ENCODE data around the gene COQ9.
"Not testable (repeated sequence)": the region's sequence is repeated elsewhere in the genome, so short reads cannot be mapped to it uniquely, and the experiment has no call there.

The COQ9 gene

GRCh38 chr16:57427824-57428223 is 19.5 kb upstream of the COQ9 start:
- no peak for DNase-seq

- no peak for DNase-seq
These were observed 16.3 kb upstream of the COQ9 start for GRCh38 chr16:57430955-57431354.

- DNase-seq: no peak
These were observed 14.8 kb upstream of the COQ9 start for GRCh38 chr16:57432505-57432904.

- no peak for DNase-seq
These were observed 14.3 kb upstream of the COQ9 start for GRCh38 chr16:57432989-57433388.

- DNase-seq: no peak
These were observed 13.3 kb upstream of the COQ9 start for GRCh38 chr16:57434003-57434402.

- no peak for DNase-seq
These were observed 11.4 kb upstream of the COQ9 start for GRCh38 chr16:57435838-57436237.

- not testable (repeated sequence) for DNase-seq
These were observed 7.3 kb upstream of the COQ9 start for GRCh38 chr16:57439947-57440346.

- DNase-seq: not testable (repeated sequence)
These were observed 6.7 kb upstream of the COQ9 start for GRCh38 chr16:57440551-57440950.

GRCh38 chr16:57444711-57445110 is 2.6 kb upstream of the COQ9 start:
- no peak for DNase-seq

- DNase-seq: no peak
These were observed 1.8 kb upstream of the COQ9 start for GRCh38 chr16:57445510-57445909.

- peak; percentile 35 for DNase-seq
These were observed 621 bp upstream of the COQ9 start for GRCh38 chr16:57446531-57447185.

GRCh38 chr16:57452021-57452420 is 4.7 kb downstream of the COQ9 start:
- DNase-seq: no peak

- peak; percentile 95 for DNase-seq
These were observed 15.1 kb downstream of the COQ9 start, which contains the start of gene POLR2C for GRCh38 chr16:57462209-57462977. POLR2C (plus strand) TSS chr16:57462679; CDS start chr16:57462725, 46 bp downstream.

GRCh38 chr16:57462978-57463362 is 15.7 kb downstream of the COQ9 start:
- no peak for DNase-seq

GRCh38 chr16:57464523-57464922 is 17.2 kb downstream of the COQ9 start:
- DNase-seq: no peak

- no peak for DNase-seq
These were observed 21.1 kb downstream of the COQ9 start for GRCh38 chr16:57468346-57468745.

- no peak for DNase-seq
These were observed 21.8 kb downstream of the COQ9 start for GRCh38 chr16:57469046-57469445.

GRCh38 chr16:57469917-57470470 is 22.7 kb downstream of the COQ9 start:
- no peak for DNase-seq

GRCh38 chr16:57470711-57471110 is 23.4 kb downstream of the COQ9 start:
- no peak for DNase-seq

GRCh38 chr16:57471209-57471608 is 23.9 kb downstream of the COQ9 start:
- DNase-seq: no peak

GRCh38 chr16:57471852-57472664 is 24.8 kb downstream of the COQ9 start:
- no peak for DNase-seq

- DNase-seq: no peak
These were observed 25.4 kb downstream of the COQ9 start for GRCh38 chr16:57472665-57473060.

- DNase-seq: no peak
These were observed 26.0 kb downstream of the COQ9 start for GRCh38 chr16:57473176-57473840.
